RKO (cell line): ENCODE data around the gene TNS1.
A peak's percentile ranks its signal among the peaks of the same experiment; 100 is the strongest.

Experiments
- DNase-seq: peaks from one replicate; pipeline ENCODE4 v3.0.0-alpha.2; 2016; ENCODE audit warnings: low spot score

The TNS1 gene

DNA sequence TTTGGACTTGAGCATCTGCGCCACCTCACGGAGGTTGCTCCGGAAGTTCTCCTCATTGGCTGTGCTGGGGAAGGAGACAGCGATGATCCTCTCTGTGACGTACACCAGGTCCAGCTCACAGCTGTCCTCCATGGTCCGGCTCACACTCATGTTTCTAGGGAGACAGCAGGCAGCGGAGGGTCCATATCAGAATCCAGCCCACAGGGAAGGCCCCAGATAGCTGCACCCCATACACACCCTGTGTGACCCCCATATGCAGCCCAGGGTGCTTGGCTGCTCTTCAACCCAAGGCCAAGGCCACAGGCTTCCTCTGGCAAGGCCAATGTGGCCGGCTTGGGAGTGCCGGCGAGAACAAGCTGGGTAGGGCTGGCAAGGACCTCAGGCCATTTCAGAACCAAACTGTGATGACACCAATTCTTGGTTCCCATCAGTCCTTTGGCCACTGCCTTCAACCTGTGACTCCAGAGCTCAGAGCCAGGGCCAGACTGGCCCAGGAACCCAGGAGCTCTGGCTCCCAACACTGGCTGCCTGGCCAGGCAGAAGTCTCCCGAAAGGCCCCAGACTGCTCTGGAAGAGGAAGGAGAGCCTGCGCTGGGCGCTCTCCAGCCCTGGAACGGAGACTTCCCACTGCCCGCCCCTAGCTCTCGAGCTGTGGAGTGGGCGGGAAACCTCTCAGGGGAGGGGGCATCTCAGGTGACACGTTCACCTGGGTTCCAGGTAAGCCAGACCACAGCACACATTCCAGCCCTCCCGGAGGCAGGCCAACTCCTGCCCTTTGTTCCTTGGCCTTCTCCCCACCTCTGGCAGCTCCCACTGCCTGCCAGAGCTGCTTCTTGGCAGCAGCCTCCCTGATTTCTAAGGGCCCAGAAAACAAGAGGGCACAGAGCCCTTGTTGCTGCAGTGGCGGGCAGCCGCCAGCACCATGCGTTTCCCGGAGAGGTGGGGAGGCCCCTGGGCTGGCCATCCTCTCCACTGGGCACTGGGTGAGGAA is 104.7 kb downstream of the TNS1 start:
- DNase-seq: no peak

DNA sequence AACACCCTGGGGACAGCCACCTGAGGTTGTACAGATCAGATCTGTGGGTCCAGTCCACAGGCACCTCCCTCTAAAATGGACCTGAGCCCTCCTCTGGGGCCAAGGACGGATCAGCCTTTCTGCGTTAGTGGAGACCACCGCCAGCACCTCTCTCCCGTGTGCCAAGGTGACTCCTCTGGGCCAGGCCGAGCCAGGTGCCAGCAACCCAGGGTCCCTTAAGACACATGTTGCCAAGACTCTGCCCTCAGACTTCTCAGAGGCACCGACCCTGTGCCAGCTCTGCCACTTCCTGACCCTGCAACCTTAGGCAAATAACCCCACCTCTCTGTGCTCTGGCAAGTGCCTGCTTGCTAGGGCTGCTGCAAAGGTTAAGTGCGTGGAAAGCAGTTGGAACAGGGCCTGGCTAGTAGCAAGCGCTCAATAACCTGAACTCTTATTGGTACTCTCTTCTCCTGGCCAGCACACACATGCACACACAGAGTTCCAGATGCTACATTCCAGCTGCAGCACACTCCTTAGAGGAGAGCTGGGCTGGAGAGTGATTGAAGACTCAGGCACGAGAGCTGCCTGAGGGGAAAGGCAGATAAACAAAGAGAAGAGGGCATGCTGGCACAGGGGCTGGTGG is 105.6 kb downstream of the TNS1 start:
- DNase-seq: no peak

- DNase-seq: no peak
Observed at GRCh38 chr2:217895070-217895635, 107.6 kb downstream of the TNS1 start.

- DNase-seq: no peak
Observed at GRCh38 chr2:217893440-217893839, 109.4 kb downstream of the TNS1 start.

GRCh38 chr2:217892560-217892959 is 110.2 kb downstream of the TNS1 start:
- DNase-seq: no peak

DNA sequence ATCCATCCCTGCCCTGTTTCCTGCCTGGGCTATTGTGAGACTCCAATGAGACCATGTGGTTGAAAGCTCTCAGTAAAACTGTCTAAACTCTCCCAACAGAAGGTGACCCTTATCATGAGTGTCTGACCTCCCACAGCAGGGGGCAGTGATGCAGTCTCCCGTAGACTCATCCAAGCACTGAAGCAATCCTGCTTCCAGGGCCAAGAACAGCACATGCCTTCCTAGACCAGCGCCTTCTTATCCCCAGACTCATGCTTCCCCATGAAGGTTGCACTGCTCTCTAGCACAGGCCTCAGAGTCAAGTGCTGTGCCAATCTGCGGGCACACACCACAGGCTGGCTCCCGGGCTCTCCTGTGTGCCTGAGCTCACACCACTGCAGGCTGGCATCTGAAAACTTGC is 112.3 kb downstream of the TNS1 start:
- DNase-seq: peak; percentile 4

- no peak for DNase-seq
Observed at GRCh38 chr2:217889656-217890055, 113.1 kb downstream of the TNS1 start.

DNA sequence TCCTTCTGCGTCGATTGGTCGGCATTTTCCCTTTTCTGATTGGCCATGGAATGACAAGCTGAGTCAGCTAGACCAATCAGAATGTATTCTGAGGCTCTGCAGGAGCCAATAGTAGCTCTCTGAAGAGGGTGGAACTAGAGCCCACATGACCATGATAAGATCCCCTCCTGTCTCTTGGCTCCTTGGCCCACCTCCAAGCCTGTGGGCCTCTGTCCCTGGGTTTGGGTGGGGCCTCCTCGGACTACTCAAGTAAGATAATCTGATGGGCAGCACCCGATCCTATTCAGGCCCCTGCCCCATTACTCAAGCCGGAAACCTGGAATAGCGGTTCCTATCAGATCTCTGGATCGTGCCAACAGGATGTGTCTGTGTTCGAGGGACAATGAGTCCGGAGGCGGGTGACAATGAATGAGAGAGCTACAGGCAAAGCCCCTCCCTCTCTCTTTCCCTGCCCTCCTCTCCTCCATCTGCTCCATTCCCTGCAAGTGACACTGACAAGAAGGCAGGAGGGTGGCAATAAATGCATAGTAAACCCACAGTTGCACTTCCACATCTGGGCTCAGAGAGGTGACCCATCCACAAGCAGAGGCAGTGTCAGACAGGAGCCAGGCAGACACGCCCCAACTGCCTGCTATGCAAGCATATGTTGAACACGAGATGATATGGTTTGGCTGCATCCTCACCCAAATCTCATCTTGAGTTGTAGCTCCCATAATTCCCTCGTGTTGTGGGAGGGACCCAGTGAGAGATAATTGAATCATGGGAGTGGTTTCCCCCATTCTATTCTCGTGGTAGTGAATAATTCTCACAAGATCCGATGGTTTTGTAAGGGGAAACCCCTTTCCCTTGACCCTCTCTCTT is 114.7 kb downstream of the TNS1 start:
- no peak for DNase-seq

DNA sequence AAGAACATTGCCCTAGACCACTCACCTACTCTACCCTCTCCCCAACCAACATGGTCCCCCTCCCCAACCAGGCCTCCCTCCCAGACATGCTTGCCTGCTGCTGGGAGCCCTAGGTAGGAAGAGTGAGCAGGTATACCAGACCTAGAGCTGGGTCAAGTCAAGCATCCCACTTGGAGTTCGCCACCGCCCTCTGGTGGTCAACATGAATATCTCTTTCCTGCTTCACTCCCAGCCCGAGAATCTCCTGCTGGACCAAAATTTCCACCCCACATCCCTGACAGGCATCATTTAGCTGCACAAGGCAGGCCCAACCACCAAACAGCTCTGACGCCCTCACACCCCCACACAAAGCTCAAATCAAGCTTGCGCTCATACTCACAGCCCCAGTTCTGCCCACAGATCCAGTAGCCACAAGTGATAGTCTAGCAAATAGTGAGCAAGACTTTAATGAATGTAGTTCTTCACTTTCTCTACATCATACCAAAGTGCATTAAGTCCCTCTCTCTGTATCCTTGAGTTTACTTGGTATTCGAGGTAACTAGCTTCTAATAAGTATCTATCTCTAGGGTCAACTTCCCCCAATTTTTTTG is 116.0 kb downstream of the TNS1 start:
- peak; percentile 58 for DNase-seq

GRCh38 chr2:217886091-217886490 is 116.7 kb downstream of the TNS1 start:
- DNase-seq: no peak

DNA sequence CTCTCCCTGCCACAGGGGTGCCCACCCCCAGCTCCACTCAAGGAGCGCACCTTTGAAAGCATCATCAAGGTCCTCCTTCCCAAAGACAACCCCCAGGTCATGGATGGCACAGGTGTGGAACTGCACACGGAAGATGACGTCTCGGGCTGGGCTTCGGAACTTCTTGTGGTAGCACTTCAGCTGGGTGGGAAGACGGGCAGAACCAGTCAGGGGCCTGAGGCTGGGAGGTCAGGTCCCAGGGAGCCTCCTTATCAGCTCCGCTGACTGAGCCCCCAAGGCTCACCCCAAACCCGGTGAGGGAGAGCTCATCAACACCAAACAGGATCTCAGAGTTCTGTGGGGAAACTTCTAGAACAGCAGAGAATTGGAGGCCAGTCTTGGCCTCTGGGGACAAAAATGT is 117.8 kb downstream of the TNS1 start:
- DNase-seq: no peak

- no peak for DNase-seq
Observed at GRCh38 chr2:217880891-217881290, 121.9 kb downstream of the TNS1 start.

DNA sequence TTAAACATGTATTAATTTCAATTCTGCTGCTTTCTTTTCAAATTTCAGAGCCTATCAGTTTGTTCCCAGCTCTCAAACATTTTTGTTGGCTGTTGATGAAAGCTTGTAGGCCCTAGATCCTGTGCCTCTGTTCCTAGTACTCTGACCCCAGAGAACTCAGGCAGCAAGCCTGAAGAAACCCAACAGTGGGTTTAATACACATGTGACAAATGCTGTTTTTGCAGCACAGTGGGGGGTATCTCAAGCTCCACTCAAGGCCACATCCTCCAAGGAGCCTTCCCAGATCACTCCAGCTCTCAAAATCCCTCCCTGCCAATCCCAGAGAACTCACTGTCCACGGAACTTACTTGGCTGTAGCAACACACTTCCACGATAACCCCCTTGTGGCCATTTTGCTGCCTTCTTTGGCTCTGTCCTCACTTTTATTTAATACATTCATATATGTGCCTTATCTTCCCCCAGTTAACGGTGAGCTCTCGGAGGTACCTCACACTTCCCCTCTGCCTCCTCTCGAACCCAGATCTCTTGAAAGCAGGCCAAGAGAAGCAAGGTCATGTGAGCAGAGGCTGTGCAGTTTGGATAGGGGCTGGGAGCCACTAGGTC is 122.4 kb downstream of the TNS1 start:
- DNase-seq: no peak

DNA sequence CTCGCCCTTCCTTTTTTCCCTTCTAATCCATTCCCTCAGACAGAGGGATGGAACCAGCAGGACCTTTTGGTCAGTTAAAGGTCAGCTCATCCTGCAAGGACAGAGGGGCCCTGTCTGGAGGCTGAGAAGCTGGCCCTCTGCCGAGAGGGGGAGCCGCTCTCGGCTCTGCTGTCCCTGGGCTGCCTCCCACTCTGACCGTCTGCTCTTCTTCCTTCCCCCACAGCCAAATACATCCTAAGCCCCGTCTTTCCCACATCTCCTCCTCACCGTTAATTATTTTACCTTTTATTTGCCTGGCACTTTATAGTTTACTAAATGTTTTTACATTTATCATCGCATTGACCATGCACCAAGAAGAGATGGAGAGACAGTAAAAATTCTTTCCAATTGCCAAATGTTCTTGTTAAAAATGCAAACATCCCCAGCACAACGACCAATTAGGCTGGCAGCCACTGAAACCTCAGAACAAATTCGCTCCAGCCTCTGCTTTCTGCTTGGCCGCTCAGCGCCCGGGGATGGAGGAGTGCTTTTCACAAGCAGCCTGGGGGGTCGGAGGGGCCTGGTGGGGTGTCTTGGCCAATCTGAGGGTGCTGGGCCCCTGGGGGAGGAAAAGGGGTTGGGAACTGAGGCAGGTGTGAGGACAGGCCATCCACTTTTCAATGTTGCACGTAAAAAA is 123.7 kb downstream of the TNS1 start:
- DNase-seq: no peak

DNA sequence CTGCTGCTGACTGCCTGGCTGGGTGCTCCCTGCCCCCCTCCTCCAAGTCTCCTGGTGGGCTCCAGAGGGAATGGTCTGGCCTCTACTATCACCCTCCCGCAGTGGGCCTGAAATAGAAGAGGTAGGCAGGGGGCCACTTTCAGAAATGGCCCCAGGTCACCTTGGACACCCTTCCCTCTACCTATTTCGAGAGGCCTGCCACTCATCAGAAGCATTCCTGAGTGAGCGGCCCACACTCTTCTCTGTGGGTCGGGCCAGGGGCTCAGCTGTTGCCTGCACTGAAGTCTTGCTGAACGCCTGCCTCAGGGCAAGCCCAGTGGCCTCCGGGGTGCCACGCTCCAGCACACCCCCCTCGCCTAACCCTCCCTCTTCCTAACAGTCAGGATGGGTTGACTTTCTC is 124.9 kb downstream of the TNS1 start:
- no peak for DNase-seq

- no peak for DNase-seq
Observed at GRCh38 chr2:217876253-217876570, 126.6 kb downstream of the TNS1 start.

- no peak for DNase-seq
Observed at GRCh38 chr2:217875556-217876252, 127.1 kb downstream of the TNS1 start.

GRCh38 chr2:217875138-217875537 is 127.7 kb downstream of the TNS1 start:
- no peak for DNase-seq

GRCh38 chr2:217873371-217873770 is 129.4 kb downstream of the TNS1 start:
- DNase-seq: no peak

DNA sequence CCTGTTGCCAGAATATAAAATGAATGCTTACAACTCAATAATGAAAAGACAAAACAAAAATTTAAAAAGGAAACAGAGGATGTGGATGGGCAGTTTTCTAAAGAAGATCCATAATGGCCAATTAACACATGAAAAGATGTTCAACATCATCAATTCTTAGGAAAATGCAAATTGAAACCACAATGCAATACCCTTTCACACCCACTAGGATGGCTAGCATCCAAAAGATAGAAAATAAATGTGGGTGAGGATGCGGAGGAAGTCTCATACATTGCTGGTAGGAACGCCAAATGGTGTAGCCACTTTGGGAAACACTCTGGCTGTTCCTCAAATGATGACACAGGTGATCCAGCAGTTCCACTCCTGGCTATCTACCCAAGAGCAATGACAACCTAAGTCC is 130.5 kb downstream of the TNS1 start:
- DNase-seq: no peak
